Erythroblast (primary cell): ENCODE results near the gene HNMT.

Experiments
- GATA1 ChIP-seq: IDR thresholded peaks from 2 replicates; pipeline ENCODE4 v1.6.1; 2011; ENCODE audit warnings: low read depth, mild to moderate bottlenecking, control low read depth, low read length, moderate library complexity
- POLR2A ChIP-seq: IDR thresholded peaks from 2 replicates; pipeline ENCODE4 v1.6.1; 2011; ENCODE audit warnings: mild to moderate bottlenecking, low read length

GRCh38 chr2:137951586-137951985 is 12.7 kb upstream of the HNMT start:
- TF ChIP-seq POLR2A (no peak), GATA1 (no peak)
